H1 (cell line): ENCODE data around the gene VAT1L. TPM values are rescaled to one million over a fixed set of nuclear protein-coding genes. Genes with fewer than 3 reads are reported as not detected.

Experiments
- CREB1 ChIP-seq: IDR thresholded peaks from 2 replicates; pipeline ENCODE4 v1.6.1; 2012; ENCODE audit warnings: inconsistent platforms
- TCF12 ChIP-seq: IDR thresholded peaks from 2 replicates; pipeline ENCODE4 v1.6.1; 2011; ENCODE audit warnings: low read depth, mild to moderate bottlenecking, low read length
- polyA plus RNA-seq, 7 experiments: library from polyadenylated mRNA; depleted of rRNA in 3 of 7; stranded (reverse) in 5 of 7; unstranded in 2 of 7; fragments of >200 nt in 5 of 7; fragments of 200-250 nt in 2 of 7; gene quantifications; 1 replicate in 5 of 7; 2 replicates in 1 of 7; 4 replicates in 1 of 7; pipeline versions ENCODE4 v1.2.1 to v1.2.3, GENCODE V29; 2011 to 2013; ENCODE audit warnings: missing spikeins in 2 of 7, mixed read lengths in 2 of 7
- total RNA-seq: library from RNA; stranded (reverse); fragmentation: NEBNext Ultra II Directional; extraction: Animal tissue kit (Norgen Biotek cat#: 25700); gene quantifications from 2 replicates; pipeline ENCODE4 v1.2.1, GENCODE V29; 2021
- TF ChIP-seq, protein P1 (sequence below): fragments of 300-600 bp; sonication (generic); IDR thresholded peaks from 2 replicates; pipeline ENCODE4 v1.7.1; 2012; ENCODE audit warnings: low read length, moderate library complexity, mild to moderate bottlenecking, inconsistent platforms; ENCODE audit not compliant: insufficient replicate concordance

Gene VAT1L
- total and polyA plus RNA-seq, 2 of the 8 experiments (the other 6 are each of a cell fraction or from before 2014, with no cell fraction given) = 46.3 to 48.2 TPM

DNA sequence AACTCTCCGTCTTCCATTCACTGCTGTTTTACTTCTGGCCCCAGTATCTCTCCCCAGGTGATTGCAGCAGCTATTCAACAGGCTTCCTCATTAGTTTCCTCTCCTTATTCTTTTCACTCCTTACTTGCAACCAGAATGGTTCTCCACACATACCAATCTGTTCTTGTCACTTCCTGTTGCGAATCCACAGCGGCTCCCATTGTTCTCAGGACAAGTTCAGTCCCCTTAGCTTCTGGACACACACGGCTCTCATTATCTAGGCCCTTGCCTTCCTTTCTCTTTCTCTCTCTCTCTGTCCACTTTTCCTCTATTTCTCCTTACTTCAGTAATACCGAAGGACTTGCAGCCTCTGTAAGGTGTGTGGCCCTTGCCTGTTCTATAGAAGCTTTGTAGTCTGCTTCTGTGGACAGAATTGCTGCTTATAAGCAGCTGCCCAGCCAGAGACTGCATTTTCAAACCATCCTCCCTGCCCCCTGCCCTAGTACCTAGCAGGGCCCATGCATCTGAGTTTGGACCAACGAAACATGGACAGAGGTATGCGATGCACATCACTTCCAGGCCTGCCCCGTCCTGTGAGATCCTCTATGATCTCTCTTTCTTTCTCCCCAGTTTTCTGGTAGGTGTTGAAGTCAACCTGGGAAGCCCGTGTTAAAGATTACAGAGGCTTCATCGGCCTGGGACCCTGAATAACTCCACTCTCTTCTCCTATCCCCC lies 45.7 kb downstream of the VAT1L start (continued):
- TF ChIP-seq, protein P1, sequence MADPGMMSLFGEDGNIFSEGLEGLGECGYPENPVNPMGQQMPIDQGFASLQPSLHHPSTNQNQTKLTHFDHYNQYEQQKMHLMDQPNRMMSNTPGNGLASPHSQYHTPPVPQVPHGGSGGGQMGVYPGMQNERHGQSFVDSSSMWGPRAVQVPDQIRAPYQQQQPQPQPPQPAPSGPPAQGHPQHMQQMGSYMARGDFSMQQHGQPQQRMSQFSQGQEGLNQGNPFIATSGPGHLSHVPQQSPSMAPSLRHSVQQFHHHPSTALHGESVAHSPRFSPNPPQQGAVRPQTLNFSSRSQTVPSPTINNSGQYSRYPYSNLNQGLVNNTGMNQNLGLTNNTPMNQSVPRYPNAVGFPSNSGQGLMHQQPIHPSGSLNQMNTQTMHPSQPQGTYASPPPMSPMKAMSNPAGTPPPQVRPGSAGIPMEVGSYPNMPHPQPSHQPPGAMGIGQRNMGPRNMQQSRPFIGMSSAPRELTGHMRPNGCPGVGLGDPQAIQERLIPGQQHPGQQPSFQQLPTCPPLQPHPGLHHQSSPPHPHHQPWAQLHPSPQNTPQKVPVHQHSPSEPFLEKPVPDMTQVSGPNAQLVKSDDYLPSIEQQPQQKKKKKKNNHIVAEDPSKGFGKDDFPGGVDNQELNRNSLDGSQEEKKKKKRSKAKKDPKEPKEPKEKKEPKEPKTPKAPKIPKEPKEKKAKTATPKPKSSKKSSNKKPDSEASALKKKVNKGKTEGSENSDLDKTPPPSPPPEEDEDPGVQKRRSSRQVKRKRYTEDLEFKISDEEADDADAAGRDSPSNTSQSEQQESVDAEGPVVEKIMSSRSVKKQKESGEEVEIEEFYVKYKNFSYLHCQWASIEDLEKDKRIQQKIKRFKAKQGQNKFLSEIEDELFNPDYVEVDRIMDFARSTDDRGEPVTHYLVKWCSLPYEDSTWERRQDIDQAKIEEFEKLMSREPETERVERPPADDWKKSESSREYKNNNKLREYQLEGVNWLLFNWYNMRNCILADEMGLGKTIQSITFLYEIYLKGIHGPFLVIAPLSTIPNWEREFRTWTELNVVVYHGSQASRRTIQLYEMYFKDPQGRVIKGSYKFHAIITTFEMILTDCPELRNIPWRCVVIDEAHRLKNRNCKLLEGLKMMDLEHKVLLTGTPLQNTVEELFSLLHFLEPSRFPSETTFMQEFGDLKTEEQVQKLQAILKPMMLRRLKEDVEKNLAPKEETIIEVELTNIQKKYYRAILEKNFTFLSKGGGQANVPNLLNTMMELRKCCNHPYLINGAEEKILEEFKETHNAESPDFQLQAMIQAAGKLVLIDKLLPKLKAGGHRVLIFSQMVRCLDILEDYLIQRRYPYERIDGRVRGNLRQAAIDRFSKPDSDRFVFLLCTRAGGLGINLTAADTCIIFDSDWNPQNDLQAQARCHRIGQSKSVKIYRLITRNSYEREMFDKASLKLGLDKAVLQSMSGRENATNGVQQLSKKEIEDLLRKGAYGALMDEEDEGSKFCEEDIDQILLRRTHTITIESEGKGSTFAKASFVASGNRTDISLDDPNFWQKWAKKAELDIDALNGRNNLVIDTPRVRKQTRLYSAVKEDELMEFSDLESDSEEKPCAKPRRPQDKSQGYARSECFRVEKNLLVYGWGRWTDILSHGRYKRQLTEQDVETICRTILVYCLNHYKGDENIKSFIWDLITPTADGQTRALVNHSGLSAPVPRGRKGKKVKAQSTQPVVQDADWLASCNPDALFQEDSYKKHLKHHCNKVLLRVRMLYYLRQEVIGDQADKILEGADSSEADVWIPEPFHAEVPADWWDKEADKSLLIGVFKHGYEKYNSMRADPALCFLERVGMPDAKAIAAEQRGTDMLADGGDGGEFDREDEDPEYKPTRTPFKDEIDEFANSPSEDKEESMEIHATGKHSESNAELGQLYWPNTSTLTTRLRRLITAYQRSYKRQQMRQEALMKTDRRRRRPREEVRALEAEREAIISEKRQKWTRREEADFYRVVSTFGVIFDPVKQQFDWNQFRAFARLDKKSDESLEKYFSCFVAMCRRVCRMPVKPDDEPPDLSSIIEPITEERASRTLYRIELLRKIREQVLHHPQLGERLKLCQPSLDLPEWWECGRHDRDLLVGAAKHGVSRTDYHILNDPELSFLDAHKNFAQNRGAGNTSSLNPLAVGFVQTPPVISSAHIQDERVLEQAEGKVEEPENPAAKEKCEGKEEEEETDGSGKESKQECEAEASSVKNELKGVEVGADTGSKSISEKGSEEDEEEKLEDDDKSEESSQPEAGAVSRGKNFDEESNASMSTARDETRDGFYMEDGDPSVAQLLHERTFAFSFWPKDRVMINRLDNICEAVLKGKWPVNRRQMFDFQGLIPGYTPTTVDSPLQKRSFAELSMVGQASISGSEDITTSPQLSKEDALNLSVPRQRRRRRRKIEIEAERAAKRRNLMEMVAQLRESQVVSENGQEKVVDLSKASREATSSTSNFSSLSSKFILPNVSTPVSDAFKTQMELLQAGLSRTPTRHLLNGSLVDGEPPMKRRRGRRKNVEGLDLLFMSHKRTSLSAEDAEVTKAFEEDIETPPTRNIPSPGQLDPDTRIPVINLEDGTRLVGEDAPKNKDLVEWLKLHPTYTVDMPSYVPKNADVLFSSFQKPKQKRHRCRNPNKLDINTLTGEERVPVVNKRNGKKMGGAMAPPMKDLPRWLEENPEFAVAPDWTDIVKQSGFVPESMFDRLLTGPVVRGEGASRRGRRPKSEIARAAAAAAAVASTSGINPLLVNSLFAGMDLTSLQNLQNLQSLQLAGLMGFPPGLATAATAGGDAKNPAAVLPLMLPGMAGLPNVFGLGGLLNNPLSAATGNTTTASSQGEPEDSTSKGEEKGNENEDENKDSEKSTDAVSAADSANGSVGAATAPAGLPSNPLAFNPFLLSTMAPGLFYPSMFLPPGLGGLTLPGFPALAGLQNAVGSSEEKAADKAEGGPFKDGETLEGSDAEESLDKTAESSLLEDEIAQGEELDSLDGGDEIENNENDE = no peak
- TF ChIP-seq CREB1 (no peak), TCF12 (no peak)
